Left ventricle myocardium superior (tissue), 1 donor: ENCODE results near the gene PTH1R. TPM values are rescaled to one million over a fixed set of nuclear protein-coding genes. Genes with fewer than 3 reads are reported as not detected.
A peak's percentile ranks its signal among the peaks of the same experiment; 100 is the strongest.
"Not testable (repeated sequence)": the region's sequence is repeated elsewhere in the genome, so short reads cannot be mapped to it uniquely, and the experiment has no call there.

Source experiments
- ATAC-seq: fragments of 200-7000 bp; cut with Tn5 transposase; one replicate; pipeline ENCODE4 v1.9.1; 2020; ENCODE audit warnings: mild to moderate bottlenecking, moderate library complexity
- DNase-seq: peaks from one replicate; pipeline ENCODE4 v3.0.0-alpha.2; 2020
- intact Hi-C: fragments of 100-400 bp; cut with micrococcal nuclease; formaldehyde crosslinking; loops from one replicate; pipeline ENCODE4 v1.11.0; 2022
- total RNA-seq: library from RNA; stranded (reverse); fragmentation: NEBNext Ultra II Directional; extraction: Animal tissue kit (Norgen Biotek cat#: 25700); gene quantifications from one replicate; pipeline ENCODE4 v1.2.1, GENCODE V29; 2021
- donor health status: DM: no; HTN: yes; CAD: no; lungs with severe emphysema.

PTH1R gene
- total RNA-seq, 1 donor from 2014 or later: 13.0 TPM

GRCh38 chr3:46904303-46905212 lies 27.0 kb downstream of the PTH1R start:
- intact Hi-C loops: no loop called here
- ATAC-seq (no peak), DNase-seq (peak; percentile 28)

GRCh38 chr3:46905213-46905560 lies 27.7 kb downstream of the PTH1R start:
- intact Hi-C loops: no loop called here
- no peak for ATAC-seq

GRCh38 chr3:46905661-46906451 lies 28.3 kb downstream of the PTH1R start:
- intact Hi-C loops: no loop called here
- ATAC-seq (no peak), DNase-seq (peak; percentile 17)

More at GRCh38 chr3:46905213-46905560, 27.7 kb downstream of the PTH1R start:
- peak; percentile 18 for DNase-seq

GRCh38 chr3:46906471-46907058 lies 29.0 kb downstream of the PTH1R start:
- no peak for DNase-seq
- ATAC-seq: no peak
- intact Hi-C loops: no loop called here

DNA sequence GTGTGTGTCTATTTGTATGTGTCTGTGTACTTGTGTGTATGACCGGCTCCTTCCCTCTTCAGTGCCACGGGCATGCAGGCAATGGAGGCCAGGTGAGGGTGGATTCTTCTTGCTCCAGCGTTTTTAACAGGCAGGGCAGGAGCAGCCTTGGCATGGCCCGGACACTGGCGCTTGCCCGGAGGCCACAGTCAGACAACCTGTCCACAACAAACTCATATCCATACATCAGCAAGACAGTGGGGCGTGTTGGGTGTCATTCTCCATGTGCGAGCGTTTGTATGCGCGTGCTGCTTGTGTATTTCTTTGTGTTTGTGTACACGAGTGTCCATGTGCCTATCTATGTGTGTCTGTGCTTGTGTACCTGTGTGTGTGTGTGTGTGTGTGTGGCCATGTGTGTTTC lies 29.8 kb downstream of the PTH1R start:
- intact Hi-C loops: no loop called here
- peak; percentile 18 for DNase-seq
- no peak for ATAC-seq

DNA sequence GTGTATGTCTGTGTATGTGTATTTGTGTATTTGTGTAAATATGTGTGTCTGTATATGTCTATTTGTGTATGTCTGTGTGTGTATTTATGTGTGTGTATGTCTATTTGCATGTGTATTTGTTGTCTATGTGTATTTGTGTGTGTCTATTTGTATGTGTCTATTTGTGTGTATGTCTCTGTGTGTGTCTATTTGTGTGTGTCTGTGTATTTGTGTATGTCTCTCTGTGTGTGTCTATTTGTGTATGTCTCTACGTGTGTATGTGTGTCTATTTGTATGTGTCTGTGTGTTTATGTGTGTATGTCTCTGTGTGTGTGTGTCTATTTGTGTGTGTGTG lies 30.4 kb downstream of the PTH1R start:
- intact Hi-C loops: no loop called here
- DNase-seq (no peak), ATAC-seq (no peak)

- ATAC-seq: peak; percentile 42
- DNase-seq: peak; percentile 58
These were observed 30.9 kb downstream of the PTH1R start for GRCh38 chr3:46908294-46908985.

DNA sequence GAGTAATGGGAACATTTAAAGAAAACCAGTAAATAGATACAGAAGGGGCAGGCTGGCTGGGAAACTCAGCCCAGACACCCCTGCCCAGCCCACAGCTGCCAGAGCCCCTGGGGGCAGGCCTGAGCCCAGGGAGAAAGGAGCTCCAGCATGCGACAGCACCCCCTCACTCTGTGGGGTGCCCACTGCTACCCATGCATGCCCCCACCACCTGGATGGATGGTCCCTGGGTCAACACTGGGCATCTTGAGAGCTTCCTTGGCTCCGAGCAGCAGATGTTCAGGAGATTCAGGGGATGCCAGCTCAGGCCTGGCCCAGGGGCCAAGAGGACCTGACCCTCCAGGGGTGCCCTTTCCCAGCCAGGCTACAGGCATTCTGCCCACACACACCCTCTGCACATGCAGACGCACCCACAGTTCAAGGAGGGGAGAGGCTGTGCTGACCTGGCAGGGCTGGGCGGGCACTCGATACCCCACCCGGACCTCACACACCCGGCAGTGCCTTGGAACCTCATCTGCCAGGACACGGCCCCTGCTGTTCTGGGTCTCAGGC lies 31.5 kb downstream of the PTH1R start:
- DNase-seq (no peak), ATAC-seq (peak; percentile 20)
- intact Hi-C loops: no loop called here

More at GRCh38 chr3:46908294-46908985, 30.9 kb downstream of the PTH1R start:
- intact Hi-C loops: no loop called here

DNA sequence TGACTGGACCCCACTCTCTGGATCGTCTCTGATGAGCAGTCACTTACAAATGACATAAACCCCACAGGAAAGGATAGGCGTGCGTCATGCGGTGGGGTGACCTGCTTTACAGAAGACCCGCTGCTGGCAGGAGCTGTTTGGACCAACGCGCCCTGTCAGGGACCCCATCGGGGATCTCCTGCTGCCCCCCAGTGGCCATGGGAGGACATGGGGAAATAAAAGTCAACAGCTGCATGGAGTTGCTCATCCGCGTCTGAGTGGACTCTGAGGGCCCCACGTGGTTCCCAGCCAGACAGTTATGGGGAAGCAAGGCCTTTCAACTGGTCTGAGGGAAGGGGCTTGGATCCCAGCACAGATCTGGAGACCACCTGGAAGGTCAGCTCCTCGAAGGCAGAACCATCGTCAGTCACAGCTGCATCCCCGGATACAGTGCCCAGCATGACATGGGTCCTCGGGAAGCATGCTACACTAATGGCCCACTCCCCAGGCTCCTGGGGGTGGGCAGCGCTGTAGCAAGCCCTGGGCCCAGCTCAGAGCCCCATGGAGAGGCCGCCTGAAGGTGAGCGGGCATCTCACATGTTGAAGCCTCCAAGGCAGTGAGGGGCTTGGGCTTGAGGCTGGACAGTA lies 32.1 kb downstream of the PTH1R start:
- ATAC-seq (peak; percentile 80), DNase-seq (peak; percentile 90)
- intact Hi-C loops: loop anchor here (5.0 kb wide), 1 partner anchor 202 kb away; no protein-coding TSS in a partner anchor

DNA sequence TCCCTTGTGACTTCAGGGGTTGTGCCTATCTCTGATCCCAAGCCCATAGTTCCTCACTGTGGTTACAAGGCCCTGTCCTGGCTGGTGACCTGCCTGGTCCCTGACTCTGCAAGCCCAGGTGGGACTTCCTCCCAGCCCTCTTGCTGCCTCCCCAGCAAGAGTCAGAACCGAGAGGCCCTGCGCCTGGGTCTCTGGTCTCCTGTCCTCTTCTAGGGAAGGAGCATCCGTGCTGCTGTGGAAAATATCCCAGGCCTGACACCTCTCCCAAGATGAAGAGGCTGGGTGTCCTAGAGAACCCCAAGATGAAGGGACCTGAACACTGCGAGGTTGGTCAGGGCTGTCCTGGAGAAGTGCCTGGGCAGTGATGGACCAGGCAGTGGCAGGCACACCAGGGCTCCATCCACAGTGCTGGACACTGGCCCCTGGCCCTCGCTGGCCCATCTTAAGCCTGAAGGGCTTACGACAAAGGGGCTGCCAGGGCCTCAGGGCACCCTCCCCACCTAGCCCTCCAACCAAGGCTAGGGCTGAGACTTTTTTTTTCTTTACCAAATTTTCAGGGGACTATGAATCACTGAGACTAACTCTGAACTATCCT lies 32.7 kb downstream of the PTH1R start:
- ATAC-seq (no peak), DNase-seq (peak; percentile 14)
- intact Hi-C loops: loop anchor here (5.0 kb wide), 1 partner anchor 203 kb away; no protein-coding TSS in a partner anchor

DNA sequence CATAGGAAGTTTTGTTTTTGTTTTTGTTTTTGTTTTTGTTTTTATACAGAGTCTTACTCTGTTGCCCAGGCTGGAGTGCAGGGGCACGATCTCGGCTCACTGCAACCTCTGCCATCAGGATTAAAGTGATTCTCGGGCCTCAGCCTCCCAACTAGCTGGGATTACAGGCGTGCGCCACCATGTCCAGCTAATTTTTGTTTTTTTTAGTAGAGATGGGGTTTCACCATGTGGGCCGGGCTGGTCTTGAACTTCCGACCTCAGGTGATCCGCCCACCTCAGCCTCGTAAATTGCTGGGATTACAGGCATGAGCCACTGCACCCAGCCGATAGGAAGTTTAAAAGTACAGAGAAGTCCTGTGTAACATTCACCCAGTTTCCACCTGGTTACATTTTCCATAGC lies 33.4 kb downstream of the PTH1R start:
- DNase-seq: peak; percentile 10
- not testable (repeated sequence) for ATAC-seq
- intact Hi-C loops: loop anchor here (5.0 kb wide), 1 partner anchor 204 kb away; no protein-coding TSS in a partner anchor

- ATAC-seq: no peak
- intact Hi-C loops: loop anchor here (5.0 kb wide), 1 partner anchor 206 kb away; no protein-coding TSS in a partner anchor
- DNase-seq: no peak
These were observed 35.5 kb downstream of the PTH1R start for GRCh38 chr3:46912986-46913385.

GRCh38 chr3:46913644-46914043 lies 36.1 kb downstream of the PTH1R start:
- intact Hi-C loops: loop anchor here (5.0 kb wide), 1 partner anchor 206 kb away; no protein-coding TSS in a partner anchor
- ATAC-seq (peak; percentile 61), DNase-seq (peak; percentile 44)

GRCh38 chr3:46914849-46915248 lies 37.3 kb downstream of the PTH1R start:
- ATAC-seq (no peak), DNase-seq (peak; percentile 18)
- intact Hi-C loops: loop anchor here (5.0 kb wide), 1 partner anchor 208 kb away; no protein-coding TSS in a partner anchor

- ATAC-seq (peak; percentile 17), DNase-seq (no peak)
- intact Hi-C loops: no loop called here
These were observed 37.8 kb downstream of the PTH1R start for GRCh38 chr3:46915297-46915822.

DNA sequence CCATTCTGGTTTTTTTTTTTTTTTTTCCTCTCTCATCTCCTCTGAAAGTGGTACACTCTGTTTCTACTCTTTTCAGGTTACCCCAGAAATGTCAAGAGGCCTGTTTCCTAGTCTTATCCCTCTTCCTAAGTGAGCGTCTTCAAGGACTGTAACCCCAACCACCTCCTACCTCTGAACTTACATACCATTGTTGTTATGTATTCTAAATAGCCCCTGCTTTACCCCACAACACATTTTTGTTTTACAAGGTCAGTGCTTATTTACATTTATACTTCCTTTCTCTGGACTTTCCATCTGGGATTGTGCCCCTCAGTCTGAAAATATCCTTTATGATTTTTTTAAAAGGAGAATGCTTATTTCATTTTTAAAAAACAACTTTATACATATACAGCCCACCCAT lies 38.8 kb downstream of the PTH1R start:
- no peak for ATAC-seq
- no peak for DNase-seq

GRCh38 chr3:46916799-46917198 lies 39.3 kb downstream of the PTH1R start:
- ATAC-seq: no peak
- intact Hi-C loops: no loop called here
- no peak for DNase-seq

More for the DNA sequence above, 38.8 kb downstream of the PTH1R start:
- intact Hi-C loops: no loop called here

DNA sequence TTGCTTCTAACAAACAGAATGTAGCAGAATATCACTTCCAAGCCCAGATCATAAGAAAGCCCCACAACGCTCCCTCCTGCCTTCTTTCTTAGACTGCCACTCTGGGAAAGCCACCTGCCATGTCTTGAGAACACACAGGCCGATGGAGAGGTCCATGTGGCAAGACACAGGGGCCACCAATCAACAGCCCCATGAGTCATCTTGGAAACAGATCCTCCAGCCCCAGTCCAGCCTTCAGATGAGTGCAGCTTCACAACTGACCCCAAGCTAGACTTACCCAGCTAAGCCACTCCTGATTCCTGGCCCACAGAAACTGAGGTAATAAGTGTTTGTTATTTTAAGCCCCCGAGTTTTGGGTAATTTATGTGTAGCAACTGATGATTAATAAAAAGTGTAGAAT lies 39.7 kb downstream of the PTH1R start:
- DNase-seq (no peak), ATAC-seq (no peak)
- intact Hi-C loops: no loop called here
